Measurements from ENCODE around the gene NFE2L1. TPM values are rescaled to one million over a fixed set of nuclear protein-coding genes. Genes with fewer than 3 reads are reported as not detected.
A peak's percentile ranks its signal among the peaks of the same experiment; 100 is the strongest.

NFE2L1 gene
- total RNA-seq, 1 experiment from 2014 or later: 161 TPM

- Histone ChIP-seq H4K20me1 (ENCODE audit: control insufficient read depth, insufficient read depth, insufficient read length) (no peaks in the 10 kb centered on the region), H2BK15ac (ENCODE audit: low read depth, low read length) (no peak overlapping the region), H3K27ac (ENCODE audit: insufficient read length, low read depth, low read length) (no peak overlapping the region), H3K18ac (ENCODE audit: insufficient read length, low read depth, low read length) (no peak overlapping the region), H4K8ac (replicated peaks; ENCODE audit: insufficient read length, low read depth, low read length) (no peak overlapping the region), H4K5ac (ENCODE audit: insufficient read length, low read depth, low read length) (no peak overlapping the region), H3K14ac (ENCODE audit: insufficient read depth, low read length) (no peak overlapping the region), H3K56ac (ENCODE audit: insufficient read length, low read depth, low read length) (no peak overlapping the region), H3K79me2 (ENCODE audit: insufficient read depth, low read length) (peaks cover 8% of the 10 kb centered on the region; the same call in 1 of the 2 replicates), H2BK5ac (ENCODE audit: insufficient read length, low read length) (no peak overlapping the region), H3K4ac (ENCODE audit: low read depth, low read length) (no peak overlapping the region), H3K27me3 (ENCODE audit: insufficient read depth, low read length) (no peaks in the 10 kb centered on the region), H3K9ac (ENCODE audit: extremely low read depth, insufficient read length, low read length) (no peak overlapping the region), H2BK20ac (ENCODE audit: low read depth, low read length, poor library complexity, severe bottlenecking) (no peak overlapping the region), H3K9me3 (ENCODE audit: control insufficient read depth, low read depth, low read length) (no peaks in the 10 kb centered on the region), H3K79me1 (ENCODE audit: insufficient read depth, low read depth, low read length, poor library complexity, severe bottlenecking) (peaks cover 4% of the 10 kb centered on the region), H2BK120ac (ENCODE audit: low read depth, low read length, poor library complexity, severe bottlenecking) (no peak overlapping the region), H3K23me2 (ENCODE audit: insufficient read length, low read depth, low read length, poor library complexity, severe bottlenecking) (peaks cover 8% of the 10 kb centered on the region), H2BK12ac (ENCODE audit: insufficient read length, low read depth, low read length) (no peak overlapping the region), H3K23ac (ENCODE audit: insufficient read length, low read depth, low read length) (no peak overlapping the region), H3T11ph (ENCODE audit: low read length) (no peak overlapping the region), H4K91ac (ENCODE audit: insufficient read length, low read depth, low read length) (no peak overlapping the region), H2AK5ac (ENCODE audit: insufficient read length, low read length) (no peak overlapping the region), H3K4me1 (ENCODE audit: insufficient read depth, low read length) (peaks cover 5% of the 10 kb centered on the region; the same call in 1 of the 2 replicates), H2AFZ (ENCODE audit: low read length) (no peak overlapping the region), H3K4me2 (ENCODE audit: insufficient read depth, insufficient read length, low read length) (no peak overlapping the region)
- H3K4me1 Mint-ChIP-seq: peaks cover 37 to 50% of the 10 kb centered on the region in 2 experiments
- peak overlapping the region; percentile 73 to 99 (median 84) for H3K27ac Mint-ChIP-seq
- no peak for TF ChIP-seq CTCF (conservative IDR thresholded peaks at IDR 0.05)
- peak overlapping the region in 1 of 2 experiments; percentile 31; a peak in 1 of 5 replicates for H3K4me3 Mint-ChIP-seq
- DNase-seq: no peak
- no peaks in the 10 kb centered on the region; the same call in 1 of the 2 replicates for H3K27me3 Mint-ChIP-seq (ENCODE audit: low read depth)
- WGBS (ENCODE audit: extremely low coverage, insufficient read length, low lambda C conversion rate): no CpG with 5 or more reads among the region's 11 CpGs
- H3K36me3 Mint-ChIP-seq (ENCODE audit: insufficient read depth in 1 of 3, low read depth in 3 of 3): peaks cover 64 to 75% (median 74%) of the 10 kb centered on the region in 3 experiments
- no peaks in the 10 kb centered on the region; a peak in 2 of 5 replicates for H3K9me3 Mint-ChIP-seq
Observed at GRCh38 chr17:48058393-48059124, 10.4 kb downstream of the NFE2L1 start.

All from H9 (cell line).